Activated B cell treated with CpG ODN at 0.5 μM for 24 hours (primary cell): ENCODE measurements around the gene MEF2C. TPM values are rescaled to one million over a fixed set of nuclear protein-coding genes. Genes with fewer than 3 reads are reported as not detected.

Source experiments
- ATAC-seq: fragments of 200-7000 bp; cut with Tn5 transposase; one replicate; pipeline ENCODE4 v1.10.0; 2021; ENCODE audit warnings: low read depth, mild to moderate bottlenecking, moderate library complexity
- CTCF ChIA-PET: fragments of 350-600 bp; sonication (Branson Sonifier 250); formaldehyde crosslinking; loops from one replicate; lab custom pipeline; 2021; ENCODE audit warnings: antibody characterized with exemption; lab: Charles Lee
- POLR2A ChIA-PET: fragments of 350-600 bp; sonication (Branson Sonifier 250); formaldehyde crosslinking; loops from one replicate; lab custom pipeline; 2021; ENCODE audit warnings: antibody characterized with exemption; lab: Charles Lee
- DNase-seq: peaks from one replicate; pipeline ENCODE4 v3.0.0; 2022
- H3K27ac Mint-ChIP-seq: one replicate; pipeline ENCODE4 v1.8.0; 2020; ENCODE audit warnings: mixed read lengths
- H3K27me3 Mint-ChIP-seq: one replicate; pipeline ENCODE4 v1.8.0; 2021; ENCODE audit warnings: mixed read lengths
- H3K36me3 Mint-ChIP-seq: one replicate; pipeline ENCODE4 v1.8.0; 2021; ENCODE audit warnings: low read depth, mixed read lengths
- H3K4me1 Mint-ChIP-seq: one replicate; pipeline ENCODE4 v1.8.0; 2021; ENCODE audit warnings: mixed read lengths
- H3K4me3 Mint-ChIP-seq: one replicate; pipeline ENCODE4 v1.8.0; 2020; ENCODE audit warnings: mild to moderate bottlenecking, mixed read lengths
- H3K9me3 Mint-ChIP-seq: one replicate; pipeline ENCODE4 v1.8.0; 2020; ENCODE audit warnings: mixed read lengths
- intact Hi-C: fragments of 100-400 bp; cut with micrococcal nuclease; formaldehyde crosslinking; loops from one replicate; pipeline ENCODE4 v1.15.1; 2024
- total RNA-seq: library from RNA; stranded (reverse); gene quantifications from 2 replicates; pipeline ENCODE4 v1.2.3, GENCODE V29; 2022
- TF ChIP-seq, protein P1 (sequence below): fragments of 200-600 bp; IDR thresholded peaks from one replicate; pipeline ENCODE4 v1.8.0; 2022; ENCODE audit warnings: antibody characterized with exemption, mild to moderate bottlenecking

Gene MEF2C
- total RNA-seq, 1 donor from 2014 or later, result 359 TPM

GRCh38 chr5:88758184-88758583 is 124.8 kb downstream of the MEF2C start:
- no peak overlapping the region for H3K4me3 Mint-ChIP-seq
- TF ChIP-seq, protein P1, sequence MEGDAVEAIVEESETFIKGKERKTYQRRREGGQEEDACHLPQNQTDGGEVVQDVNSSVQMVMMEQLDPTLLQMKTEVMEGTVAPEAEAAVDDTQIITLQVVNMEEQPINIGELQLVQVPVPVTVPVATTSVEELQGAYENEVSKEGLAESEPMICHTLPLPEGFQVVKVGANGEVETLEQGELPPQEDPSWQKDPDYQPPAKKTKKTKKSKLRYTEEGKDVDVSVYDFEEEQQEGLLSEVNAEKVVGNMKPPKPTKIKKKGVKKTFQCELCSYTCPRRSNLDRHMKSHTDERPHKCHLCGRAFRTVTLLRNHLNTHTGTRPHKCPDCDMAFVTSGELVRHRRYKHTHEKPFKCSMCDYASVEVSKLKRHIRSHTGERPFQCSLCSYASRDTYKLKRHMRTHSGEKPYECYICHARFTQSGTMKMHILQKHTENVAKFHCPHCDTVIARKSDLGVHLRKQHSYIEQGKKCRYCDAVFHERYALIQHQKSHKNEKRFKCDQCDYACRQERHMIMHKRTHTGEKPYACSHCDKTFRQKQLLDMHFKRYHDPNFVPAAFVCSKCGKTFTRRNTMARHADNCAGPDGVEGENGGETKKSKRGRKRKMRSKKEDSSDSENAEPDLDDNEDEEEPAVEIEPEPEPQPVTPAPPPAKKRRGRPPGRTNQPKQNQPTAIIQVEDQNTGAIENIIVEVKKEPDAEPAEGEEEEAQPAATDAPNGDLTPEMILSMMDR, result no peak
- H3K27ac Mint-ChIP-seq, result no peak overlapping the region
- ATAC-seq, result no peak
- H3K27me3 Mint-ChIP-seq, result no peaks in the 10 kb centered on the region
- POLR2A ChIA-PET, result no interaction called here
- no peak for DNase-seq
- CTCF ChIA-PET, result no interaction called here
- H3K4me1 Mint-ChIP-seq, result peaks cover 33% of the 10 kb centered on the region
- H3K9me3 Mint-ChIP-seq, result no peaks in the 10 kb centered on the region
- intact Hi-C loops, result no loop called here
- H3K36me3 Mint-ChIP-seq, result peaks cover 78% of the 10 kb centered on the region

DNA sequence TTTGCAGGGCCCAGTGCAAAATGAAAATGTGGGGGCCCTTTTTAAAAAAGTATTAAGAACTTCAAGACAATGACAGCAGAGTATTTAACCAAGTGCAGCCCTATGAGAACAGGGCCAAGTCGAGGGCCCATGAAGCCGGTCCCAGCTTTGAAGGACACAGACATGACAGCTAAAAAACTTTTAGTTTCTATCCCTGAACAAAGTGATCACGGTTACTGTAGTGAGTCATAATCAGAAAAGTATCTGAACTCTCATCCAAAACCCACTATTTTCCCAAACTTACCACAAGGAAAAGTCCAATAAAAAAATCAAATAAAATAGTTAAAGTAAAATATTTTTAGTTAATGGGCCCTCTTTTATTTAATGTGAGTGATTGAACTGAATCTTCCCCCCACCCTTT is 126.0 kb downstream of the MEF2C start:
- ChIA-PET POLR2A (interaction anchor here (0.6 to 1.1 kb wide), 3 partner anchors 27 to 128 kb away, joined by 3 to 9 read pairs (median 5); no protein-coding TSS in a partner anchor), CTCF (no interaction called here)
- TF ChIP-seq, protein P1, result no peak
- H3K4me3 Mint-ChIP-seq, result no peak overlapping the region
- H3K27me3 Mint-ChIP-seq, result no peaks in the 10 kb centered on the region
- H3K4me1 Mint-ChIP-seq, result peaks cover 28% of the 10 kb centered on the region
- H3K27ac Mint-ChIP-seq, result peak overlapping the region; percentile 70
- DNase-seq (no peak), ATAC-seq (no peak)
- H3K9me3 Mint-ChIP-seq, result no peaks in the 10 kb centered on the region
- peaks cover 85% of the 10 kb centered on the region for H3K36me3 Mint-ChIP-seq
- intact Hi-C loops, result no loop called here

GRCh38 chr5:88748666-88749065 is 134.3 kb downstream of the MEF2C start:
- ChIA-PET POLR2A (interaction anchor here (0.5 to 5.8 kb wide), 2 partner anchors 8 to 15 kb away, joined by 3 to 92 read pairs; no protein-coding TSS in a partner anchor), CTCF (interaction anchor here (0.7 to 0.8 kb wide), 2 partner anchors 14 to 19 kb away, joined by 3 read pairs; no protein-coding TSS in a partner anchor)
- peaks cover 46% of the 10 kb centered on the region for H3K4me1 Mint-ChIP-seq
- no peak for DNase-seq
- TF ChIP-seq, protein P1, result no peak
- H3K4me3 Mint-ChIP-seq, result no peak overlapping the region
- H3K27me3 Mint-ChIP-seq, result no peaks in the 10 kb centered on the region
- peaks cover 85% of the 10 kb centered on the region for H3K36me3 Mint-ChIP-seq
- H3K9me3 Mint-ChIP-seq, result no peaks in the 10 kb centered on the region
- peak overlapping the region; percentile 83 for H3K27ac Mint-ChIP-seq
- no peak for ATAC-seq
- intact Hi-C loops, result no loop called here

GRCh38 chr5:88746438-88746882 is 136.5 kb downstream of the MEF2C start:
- H3K4me1 Mint-ChIP-seq, result peaks cover 56% of the 10 kb centered on the region
- TF ChIP-seq, protein P1, result no peak
- intact Hi-C loops, result loop anchor here (1.0 kb wide), 1 partner anchor 14 kb away; no protein-coding TSS in a partner anchor
- H3K27me3 Mint-ChIP-seq, result no peaks in the 10 kb centered on the region
- H3K9me3 Mint-ChIP-seq, result no peaks in the 10 kb centered on the region
- POLR2A ChIA-PET, result interaction anchor here (0.6 to 5.8 kb wide), 9 partner anchors 12 to 136 kb away, joined by 3 to 92 read pairs (median 4); partner anchors contain the start of gene MEF2C
- peaks cover 77% of the 10 kb centered on the region for H3K36me3 Mint-ChIP-seq
- peak overlapping the region; percentile 80 for H3K27ac Mint-ChIP-seq
- CTCF ChIA-PET, result interaction anchor here (0.9 to 1.6 kb wide), 3 partner anchors 14 to 19 kb away, joined by 3 to 7 read pairs (median 3); no protein-coding TSS in a partner anchor
- H3K4me3 Mint-ChIP-seq, result no peak overlapping the region
- DNase-seq (no peak), ATAC-seq (peak; percentile 79)

GRCh38 chr5:88745093-88745696 is 137.8 kb downstream of the MEF2C start:
- ChIA-PET CTCF (interaction anchor here (1.6 kb wide), 1 partner anchor 13 kb away, joined by 3 read pairs; no protein-coding TSS in a partner anchor), POLR2A (interaction anchor here (1.6 to 5.8 kb wide), 4 partner anchors 11 to 137 kb away, joined by 4 to 92 read pairs (median 9); partner anchors contain the start of gene MEF2C)
- H3K27ac Mint-ChIP-seq, result peak overlapping the region; percentile 80
- no peaks in the 10 kb centered on the region for H3K27me3 Mint-ChIP-seq
- H3K36me3 Mint-ChIP-seq, result peaks cover 76% of the 10 kb centered on the region
- TF ChIP-seq, protein P1, result no peak
- peaks cover 66% of the 10 kb centered on the region for H3K4me1 Mint-ChIP-seq
- DNase-seq (no peak), ATAC-seq (no peak)
- intact Hi-C loops, result no loop called here
- no peak overlapping the region for H3K4me3 Mint-ChIP-seq
- no peaks in the 10 kb centered on the region for H3K9me3 Mint-ChIP-seq
